SHP77 (cell line): ENCODE results near the gene PLAA.

Source experiments
- DNase-seq, 2 experiments: peaks; one replicate each; lab custom pipeline; 2025; lab: John Stamatoyannopoulos, UW

PLAA gene

DNA sequence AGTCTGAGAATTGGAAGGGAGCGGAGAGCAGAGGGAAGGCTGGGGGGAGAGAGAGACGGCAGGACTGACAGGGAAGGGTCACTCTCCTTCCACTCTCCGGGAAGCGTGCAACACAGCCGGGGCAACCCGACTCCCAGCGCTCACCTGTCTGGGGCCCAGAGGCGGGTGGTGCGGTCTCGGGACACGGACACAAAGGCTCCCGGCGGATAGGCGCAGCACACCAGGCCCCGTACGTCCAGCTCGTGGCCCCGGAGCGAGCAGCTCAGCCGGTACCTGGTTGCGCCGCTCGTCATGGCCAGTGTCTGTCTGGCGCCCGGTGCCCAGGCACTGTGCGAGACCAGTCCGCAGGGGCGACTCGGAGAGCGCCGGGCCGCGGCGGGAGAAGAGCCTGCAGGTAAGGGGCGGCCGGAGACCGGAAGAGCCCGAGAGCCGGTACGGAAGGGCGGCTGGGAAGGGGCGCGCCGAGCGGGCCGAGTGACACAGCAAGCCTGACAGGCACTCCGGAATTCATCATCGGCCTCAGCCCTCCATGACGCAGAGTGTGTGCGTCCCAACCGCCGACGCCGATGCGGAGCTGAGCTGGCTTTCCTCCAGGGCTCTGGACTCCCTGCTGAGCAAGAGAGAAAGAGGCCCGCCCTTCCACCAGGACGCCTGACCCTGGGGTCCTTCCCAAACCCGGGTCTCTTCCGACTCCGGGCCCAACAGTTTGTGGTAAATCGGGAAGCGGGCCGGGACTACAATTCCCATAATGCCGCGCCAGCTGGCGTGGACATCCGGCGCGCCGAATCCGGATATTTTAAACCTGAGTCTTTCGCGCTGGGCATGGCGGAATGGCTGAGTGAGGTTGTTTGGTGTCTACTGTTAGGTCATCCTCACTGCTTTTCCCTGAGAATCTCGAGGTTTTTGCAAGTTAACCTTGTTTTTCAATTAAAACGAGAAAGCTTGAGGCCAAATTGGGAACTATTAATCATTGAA, at the start of gene PLAA:
Gene PLAA, minus strand, starts transcription at position 490 of the 975 bp plus-strand sequence. Its CDS starts 197 bp downstream, at position 293.
- DNase-seq, result peak; percentile 89 to 90

DNA sequence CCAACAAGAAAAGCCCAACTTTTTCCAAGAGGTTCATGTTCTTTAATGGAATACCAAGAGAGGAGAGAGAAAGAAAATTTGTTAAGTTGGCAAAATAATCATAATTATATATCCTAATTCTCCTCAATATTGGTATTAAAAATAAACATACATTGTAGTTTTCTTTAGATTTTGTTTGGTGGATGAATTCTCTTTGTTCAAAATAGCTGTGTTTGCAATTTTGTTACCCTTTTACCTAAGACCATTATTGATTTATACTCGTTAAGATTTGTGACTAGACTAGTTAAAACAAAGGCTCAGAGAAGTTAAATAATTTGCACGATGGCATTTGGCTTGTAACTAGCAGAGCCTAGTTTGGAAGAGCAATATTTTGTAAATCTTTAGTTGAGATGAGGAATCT, 48.8 kb upstream of the PLAA start:
- no peak for DNase-seq

DNA sequence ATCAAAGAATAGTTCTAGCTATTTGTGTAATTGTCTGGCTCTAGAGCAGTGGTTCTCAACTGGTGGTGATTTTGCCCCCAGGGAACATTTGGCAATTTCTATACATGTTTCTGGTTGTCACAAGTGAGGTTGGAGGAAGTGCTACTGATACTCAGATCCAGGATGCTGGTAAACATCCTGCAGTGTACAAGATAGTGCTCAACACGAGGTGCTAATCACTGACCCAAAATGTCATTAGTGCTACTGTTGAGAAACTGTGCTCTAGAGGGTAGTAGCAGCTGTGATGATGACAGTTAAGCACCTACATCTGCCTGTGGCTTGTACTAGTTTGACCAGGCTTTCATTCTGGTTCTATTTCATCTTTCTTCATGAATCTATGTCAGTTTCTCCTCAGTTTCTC, 36.3 kb upstream of the PLAA start:
- DNase-seq, result no peak

DNA sequence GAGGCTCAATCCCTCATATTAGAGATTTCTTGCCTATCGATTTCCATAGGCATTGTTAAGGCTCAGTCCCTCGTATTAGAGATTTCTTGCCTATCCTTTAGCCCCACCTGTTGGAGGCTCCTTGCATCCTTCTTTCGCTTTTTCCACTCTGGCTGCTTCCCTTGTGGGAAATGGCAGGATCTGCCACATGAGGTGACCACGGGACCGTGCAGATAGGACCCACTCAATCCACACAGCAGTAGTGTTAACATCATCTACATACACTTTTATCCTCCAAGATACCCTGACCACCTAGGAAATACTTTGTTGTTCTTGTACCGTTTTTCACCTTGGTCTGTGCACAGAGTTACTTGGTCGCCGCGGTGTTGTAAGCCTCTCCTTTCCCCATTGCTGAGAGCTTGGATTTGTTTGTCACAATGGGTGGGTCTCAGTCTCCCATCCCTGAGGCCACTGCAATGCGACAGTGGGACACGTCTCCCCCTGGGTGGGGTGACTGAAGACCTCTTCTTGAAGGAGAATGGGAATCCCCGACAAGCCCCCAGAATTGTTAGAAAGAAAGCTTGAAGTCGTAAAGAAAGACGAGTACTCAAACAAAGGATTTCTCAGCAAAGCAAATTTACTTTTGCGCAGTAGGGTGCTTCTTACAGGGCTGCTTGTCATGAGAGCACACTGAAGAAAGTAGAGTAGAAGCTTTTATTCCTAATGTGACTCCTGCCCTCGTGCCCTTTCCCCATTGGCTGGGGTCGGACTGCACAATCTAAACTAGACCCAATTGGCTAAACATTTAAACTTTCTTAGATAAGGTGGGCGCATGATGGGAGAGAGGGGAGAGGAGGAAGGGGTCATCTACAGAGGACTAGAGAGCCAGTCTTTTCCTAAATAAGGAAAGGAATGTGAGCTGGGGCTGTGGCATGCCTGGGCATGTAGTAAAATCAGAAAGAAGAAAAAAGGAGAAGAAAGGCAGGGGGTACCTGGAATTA, 29.0 kb upstream of the PLAA start:
- DNase-seq, result peak in 1 of 2 experiments; percentile 24

DNA sequence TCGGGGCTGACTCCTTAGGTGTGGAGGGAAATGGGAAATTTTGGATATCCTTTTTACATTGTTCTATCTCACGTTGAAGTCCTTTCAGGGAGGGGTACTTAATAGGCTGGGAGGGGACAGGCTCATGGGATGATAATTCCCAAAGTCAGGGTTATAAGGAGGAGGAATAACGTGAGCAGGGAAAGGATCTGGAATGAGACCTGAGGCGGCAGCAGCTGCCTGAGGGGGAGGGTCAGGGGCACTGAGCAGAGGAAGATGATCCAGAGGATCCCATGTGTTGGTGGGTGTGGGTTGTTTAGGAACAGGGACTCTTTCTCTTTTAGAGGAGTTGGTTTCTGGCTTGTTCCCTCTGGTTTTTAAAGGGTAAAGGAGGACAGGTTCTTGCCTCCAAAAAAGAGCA, 27.9 kb upstream of the PLAA start:
- no peak for DNase-seq

DNA sequence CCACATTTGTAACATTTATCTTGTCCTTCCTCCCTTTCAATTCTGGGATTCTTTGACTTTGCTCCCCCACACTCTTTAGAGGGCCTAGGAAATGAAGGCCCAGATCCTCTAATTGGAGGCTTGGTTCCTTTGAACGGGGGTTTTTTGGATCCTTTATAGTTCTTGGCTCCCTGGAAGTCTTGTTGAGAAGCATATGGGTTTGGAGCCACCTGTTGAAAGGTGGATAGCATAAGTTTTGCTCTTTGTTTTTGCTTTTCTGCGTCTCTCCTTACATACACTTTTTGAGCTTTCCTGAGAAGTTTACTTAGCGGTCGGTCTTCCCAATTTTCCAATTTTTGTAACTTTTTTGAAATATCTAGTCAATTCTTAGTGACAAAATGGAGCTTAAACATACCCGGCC, 26.9 kb upstream of the PLAA start:
- DNase-seq, result no peak

DNA sequence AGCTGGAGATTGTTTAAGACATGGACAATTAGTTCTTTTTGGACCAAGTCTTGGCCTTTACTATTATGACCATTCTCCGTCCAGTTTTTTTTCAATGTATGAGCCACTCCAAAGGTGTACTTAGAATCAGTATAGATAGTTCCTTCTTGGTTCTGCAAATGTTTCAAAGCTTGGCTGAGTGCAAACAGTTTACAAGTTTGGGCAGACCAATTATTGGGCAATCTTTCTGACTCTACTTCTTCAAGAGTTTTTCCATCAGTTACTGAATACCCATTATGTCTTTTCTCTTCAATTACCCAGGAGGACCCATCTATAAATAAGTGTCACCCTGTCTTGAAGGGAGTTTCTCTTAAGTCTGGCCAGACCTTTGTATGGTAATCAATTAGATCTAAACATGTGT, 24.7 kb upstream of the PLAA start:
- DNase-seq, result no peak

DNA sequence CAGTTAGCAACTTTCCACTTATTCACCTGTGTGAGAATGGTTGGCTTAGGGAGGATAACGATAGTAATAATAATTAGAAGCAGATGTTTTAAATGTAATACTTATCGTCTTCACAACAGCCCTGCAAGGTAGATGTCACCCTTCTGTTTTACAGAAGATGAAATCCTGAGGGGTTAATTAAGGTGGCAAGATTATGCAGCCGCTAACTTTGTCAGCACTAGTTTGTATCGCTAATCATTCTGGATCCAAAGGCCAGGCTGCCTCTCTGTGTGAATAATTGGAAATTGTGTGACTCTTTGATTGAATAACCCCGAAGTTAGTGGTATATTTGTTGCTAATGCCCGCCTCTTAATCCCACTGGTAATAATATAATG, 9.8 kb upstream of the PLAA start:
- no peak for DNase-seq

DNA sequence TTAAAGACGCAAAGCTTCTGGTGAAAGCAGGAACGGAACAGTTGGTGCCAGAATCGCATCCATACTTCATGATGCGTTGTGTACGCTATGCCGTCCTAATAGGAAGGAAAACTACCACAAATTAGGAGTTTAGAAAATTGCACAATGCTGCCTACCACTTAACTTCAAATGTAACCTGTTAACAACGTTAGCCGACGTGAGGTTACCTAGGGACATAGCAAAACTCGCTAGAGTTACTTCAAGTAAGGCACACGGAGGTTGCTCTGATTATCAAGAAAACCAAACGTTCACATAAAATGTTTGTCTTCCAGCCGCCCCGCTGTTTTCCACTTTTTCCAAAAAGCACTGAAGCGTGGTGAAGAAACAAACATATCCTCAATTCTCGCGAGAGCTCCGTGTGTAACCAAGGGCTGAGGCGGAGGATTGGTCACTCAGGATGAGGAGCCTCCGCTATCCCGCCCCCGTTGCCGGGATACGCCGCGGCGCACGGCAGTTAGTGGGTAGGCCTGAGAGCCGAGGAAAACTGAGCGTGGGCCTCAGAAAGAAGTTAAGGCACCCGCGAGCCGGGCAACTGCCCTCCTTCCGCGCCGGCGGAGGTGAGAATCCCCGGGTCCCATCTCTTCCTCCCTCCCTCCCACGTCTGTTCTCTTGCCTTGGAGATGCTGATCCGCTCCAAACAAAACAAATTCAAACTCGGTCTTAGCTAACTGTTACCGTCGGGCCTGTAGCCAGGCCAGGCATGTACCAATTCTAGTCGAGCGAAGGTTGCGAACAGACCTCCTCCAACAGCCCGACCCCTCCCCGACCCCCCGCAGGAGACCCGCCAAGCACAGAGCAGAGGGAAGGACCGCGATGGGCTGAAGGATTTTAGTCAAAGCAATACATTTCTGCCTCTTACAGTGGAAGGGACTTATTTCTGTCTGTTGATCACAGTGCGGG, 9.1 kb upstream of the PLAA start, which contains the start of gene IFT74:
Gene IFT74, plus strand, starts transcription at position 492 of the 939 bp plus-strand sequence. CDS start 5,556 bp downstream, outside the sequence.
- DNase-seq, result peak; percentile 95 to 96

DNA sequence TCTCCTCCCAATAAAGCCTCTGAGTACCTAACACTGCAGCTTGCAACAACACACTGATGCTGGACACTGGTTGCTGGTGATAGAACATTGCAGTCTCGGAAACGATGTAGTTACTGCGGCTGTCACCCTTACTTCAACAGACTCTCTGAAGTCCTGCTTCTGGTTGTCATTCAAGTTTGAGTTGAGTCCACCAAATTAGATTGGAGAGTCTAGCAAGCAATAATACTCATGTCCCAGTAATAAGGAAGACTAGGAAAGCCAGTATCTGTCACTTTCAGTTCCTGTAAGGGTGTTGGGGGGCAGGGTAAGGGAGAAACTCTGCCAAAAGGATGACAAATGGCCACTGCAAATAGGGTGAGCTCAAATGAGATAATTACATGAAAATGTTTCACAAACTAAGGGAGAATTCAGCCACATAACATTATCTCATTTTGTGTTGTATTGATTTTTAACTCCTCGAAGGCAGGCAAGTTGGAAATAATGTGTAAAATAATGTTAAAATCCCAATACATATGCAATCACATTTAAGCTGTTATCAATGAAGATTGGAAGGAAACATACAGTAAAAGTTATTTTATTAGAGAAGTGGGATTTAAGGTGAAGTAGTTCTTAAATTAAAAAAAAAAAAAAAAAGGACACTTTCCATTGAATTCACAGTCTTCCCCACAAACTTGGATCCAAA, 8.3 kb upstream of the PLAA start:
- no peak for DNase-seq

DNA sequence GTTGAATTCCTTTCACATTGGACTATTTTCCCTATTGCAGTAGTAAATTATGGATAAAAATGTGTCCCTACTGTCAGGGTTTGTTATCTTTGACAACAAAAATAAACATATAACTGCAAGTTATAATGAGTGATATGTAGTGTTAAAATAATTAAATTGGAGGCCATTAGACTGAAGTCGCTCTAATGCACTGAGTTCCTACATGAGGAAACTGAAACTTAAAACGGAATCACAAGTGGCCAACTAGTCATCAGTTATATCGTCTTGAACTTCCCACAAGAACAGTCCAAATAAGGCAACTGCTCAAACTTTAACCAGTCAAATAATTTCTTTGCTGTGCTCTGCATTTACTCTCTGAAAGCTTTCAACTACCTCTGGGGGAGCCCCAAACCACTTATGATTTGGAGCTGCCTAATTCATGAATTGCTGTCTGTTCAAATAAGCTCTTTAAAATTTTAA, 7.0 kb upstream of the PLAA start:
- no peak for DNase-seq

DNA sequence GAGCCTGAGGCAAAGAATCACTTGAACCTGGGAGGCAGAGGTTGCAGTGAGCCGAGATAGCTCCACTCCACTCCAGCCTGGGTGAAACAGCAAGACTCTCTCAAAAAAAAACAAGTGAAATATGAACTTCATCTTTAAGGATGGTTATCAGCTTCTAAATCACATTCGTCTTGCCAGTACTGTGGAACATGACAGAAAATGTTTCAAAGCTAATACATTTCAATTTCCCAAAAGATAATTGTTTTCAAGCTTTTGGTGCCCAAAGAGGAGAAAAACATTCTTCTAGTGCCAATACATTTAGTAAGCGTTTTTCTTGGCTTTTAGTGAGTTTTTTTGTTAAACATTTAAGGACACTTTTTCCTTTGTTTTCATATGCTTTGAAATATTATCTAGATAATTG, 4.8 kb upstream of the PLAA start:
- no peak for DNase-seq

DNA sequence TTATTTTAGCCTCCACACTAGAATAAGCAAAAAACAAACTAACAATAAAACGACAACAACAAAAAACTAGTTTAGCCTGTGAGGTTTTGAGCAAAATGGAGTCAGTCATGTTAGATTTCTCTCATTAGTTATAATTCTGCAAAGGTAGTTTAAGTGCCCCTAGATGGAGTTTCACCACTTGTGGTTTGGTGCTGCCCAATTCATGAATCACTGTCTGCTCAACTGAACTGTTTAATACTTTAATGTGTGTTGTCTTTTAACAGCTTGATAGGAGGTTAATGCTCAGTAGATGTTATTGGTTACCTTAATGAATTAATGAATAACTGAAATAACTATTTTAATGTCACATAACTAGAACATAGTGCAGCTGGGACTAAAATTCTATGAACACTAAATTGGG, 3.5 kb upstream of the PLAA start:
- no peak for DNase-seq

DNA sequence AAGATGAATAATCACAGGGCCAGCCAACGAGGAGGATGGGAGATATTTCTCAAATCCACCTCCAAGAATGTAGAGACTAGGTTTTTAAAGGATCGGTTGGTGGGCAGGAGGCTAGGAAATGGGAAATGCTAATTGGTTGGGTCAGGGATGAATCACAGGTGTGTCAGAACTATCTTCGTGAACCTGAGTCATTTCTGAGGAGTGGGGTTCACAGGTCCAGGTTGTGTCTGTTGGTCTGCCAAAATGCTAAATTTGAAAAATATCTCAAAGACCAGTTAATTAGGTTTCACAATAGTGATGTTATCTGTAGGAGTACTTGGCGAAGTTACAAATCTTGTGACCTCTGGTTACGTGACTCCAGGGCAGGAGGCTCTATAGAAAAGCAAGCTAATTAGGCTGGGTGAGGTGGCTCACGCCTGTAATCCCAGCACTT, 2.6 kb upstream of the PLAA start:
- no peak for DNase-seq

DNA sequence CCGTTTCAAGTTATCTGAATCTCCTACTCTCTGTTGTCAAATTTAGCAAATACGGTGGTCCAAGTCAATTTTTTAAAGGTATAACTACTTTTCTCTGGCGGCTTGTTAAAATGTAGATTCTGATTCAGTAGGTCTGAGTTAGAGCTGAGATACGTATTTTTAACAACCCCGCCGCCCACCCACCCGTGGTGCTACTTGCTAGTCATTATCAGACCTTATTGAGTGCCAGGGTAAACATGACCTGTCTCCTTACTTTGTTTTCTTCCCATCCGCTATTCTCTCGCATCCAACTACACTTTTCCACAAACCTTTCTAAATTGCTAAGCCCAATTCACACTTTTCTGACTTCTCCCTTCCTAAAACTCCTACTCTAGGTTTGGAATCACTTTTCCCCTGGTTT, 694 bp upstream of the PLAA start:
- no peak for DNase-seq

DNA sequence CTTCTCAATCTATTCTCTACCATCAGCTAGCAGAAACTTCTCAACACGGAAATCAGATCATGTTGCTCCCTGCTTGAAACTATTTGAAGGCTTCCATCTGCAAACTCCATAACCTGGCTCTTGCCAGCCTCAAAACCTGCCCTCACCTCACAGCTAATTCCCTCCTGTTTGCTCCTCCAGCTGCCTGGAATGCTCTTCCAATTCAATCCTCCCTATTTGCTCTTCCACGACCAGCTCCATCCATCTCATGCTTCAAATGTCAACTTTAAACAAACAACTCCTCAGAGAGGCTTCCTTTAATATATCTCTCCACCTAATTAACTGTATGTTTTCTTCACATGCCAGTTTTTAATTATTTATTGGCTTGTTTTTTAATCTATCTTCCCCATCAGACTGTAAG, 1.5 kb downstream of the PLAA start:
- DNase-seq, result peak in 1 of 2 experiments; percentile 4

DNA sequence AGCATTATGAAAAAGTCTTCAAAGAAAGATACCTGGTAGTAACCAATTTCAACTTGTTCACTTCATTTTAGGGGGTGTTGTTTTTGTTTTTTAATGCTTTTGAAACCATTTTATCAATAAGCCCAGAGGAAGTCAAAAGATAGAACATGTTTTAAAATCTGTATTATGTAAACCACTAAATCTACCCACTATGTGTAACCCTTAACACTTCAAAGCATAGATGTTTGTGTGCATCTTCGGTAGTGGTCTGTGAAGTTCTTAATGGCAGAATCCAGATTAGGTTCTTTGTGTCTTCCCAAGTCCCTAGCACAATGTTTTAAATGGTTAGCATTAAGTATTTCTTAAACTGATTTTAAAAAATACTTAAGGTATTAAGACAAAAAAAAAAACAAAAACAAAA, 6.3 kb downstream of the PLAA start:
- DNase-seq, result no peak

DNA sequence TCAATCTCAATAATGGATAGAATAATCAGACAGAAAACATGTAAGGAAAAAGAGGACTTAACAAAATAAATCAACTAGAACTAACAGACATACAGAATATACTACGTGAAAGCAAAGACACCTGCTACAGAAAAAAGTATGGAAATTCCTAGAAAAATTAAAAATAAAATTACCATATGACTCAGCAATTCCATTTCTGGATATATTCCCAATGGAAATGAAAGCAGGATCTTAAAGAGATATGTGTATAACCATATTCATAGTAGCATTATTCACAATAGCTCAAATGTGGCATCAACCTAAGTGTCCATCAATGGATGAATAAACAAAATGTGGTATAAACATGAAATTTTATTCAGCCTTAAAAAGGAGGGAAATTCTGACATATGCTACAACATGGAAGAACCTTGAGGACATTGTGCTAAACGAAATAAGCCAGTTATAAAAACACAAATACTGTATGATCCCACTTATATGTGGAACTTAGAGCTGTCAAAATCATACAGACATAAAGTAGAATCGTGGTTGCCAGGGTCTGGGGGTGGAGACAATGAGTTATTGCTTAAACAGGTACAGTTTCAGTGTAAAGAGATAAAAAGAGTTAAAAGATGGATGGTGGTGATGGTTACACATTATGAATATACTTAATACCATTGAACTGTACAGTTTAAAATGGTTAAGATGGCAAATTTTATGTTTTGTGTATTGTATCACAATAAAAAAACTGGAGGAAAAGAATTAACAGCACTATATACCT, 6.9 kb downstream of the PLAA start:
- no peak for DNase-seq

DNA sequence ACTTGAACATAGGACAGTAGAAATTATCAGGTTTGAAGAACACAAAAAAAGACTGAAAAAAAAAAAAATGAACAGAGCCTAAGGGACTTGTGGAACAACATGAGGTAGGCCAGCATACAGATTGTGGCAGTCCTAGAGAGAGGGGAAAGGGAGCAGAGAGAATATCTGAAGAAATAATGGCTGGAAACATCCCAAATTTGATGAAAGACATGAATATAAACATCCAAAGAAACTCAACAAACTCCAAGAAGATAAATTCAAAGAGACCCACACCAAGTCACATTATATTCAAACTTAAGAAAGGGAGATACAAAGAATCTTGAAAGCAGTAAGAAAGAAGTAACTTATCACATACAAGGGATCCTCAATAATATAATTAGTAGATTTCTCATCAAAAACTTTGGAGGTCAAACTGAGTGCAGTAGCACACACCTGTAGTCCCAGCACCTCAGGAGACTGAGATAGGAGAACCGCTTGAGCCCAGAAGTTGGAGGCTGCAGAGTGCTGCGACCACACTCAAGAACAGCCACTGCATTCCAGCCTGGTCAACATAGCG, 9.1 kb downstream of the PLAA start:
- DNase-seq, result no peak

DNA sequence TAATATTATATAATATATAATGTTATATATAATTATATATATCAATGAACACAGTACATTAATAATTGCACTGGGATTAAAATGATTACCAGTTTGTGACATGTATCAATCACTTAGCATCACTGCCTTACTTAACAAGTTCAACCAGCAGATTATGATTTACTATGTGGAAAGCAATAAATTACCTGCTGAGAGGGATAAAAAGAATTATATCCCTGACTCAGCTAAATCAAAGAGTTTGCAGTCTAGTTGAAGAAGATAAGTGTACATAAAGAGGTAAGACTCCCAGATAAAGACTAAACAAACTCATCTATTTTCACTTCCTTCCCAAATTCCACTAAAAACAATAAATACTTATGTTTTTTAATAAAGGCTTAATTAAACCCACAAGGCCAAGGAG, 11.2 kb downstream of the PLAA start:
- DNase-seq, result no peak
